CD14-positive monocyte (primary cell): ENCODE results near the gene RRP12. TPM values are rescaled to one million over a fixed set of nuclear protein-coding genes. Genes with fewer than 3 reads are reported as not detected.

Source experiments
- DNase-seq, 3 donors: peaks; one replicate each; pipeline ENCODE4 v3.0.0-alpha.2; 2011 to 2022
- H2AFZ ChIP-seq: 2 replicates; pipeline ENCODE4 v1.6.0; 2012; ENCODE audit warnings: mild to moderate bottlenecking, low read depth, low read length, inconsistent platforms; ENCODE audit not compliant: insufficient read depth, poor library complexity, severe bottlenecking
- H3K27ac ChIP-seq, 2 donors: 1 replicate in 1 of 2; 2 replicates in 1 of 2; pipeline ENCODE4 v1.5.1; 2012 to 2013; ENCODE audit warnings: low read length in 2 of 2, control low read depth in 1 of 2, inconsistent platforms in 1 of 2, low read depth in 1 of 2, mild to moderate bottlenecking in 1 of 2
- H3K27me3 ChIP-seq, 2 donors: one replicate each; pipeline versions ENCODE4 v1.6.0 to v1.6.1; 2011 to 2013; ENCODE audit warnings: low read length in 2 of 2; ENCODE audit not compliant: control insufficient read depth in 2 of 2, insufficient read depth in 2 of 2
- H3K36me3 ChIP-seq, 2 donors: replicated peaks in 1 of 2; 1 replicate in 1 of 2; 2 replicates in 1 of 2; pipeline versions ENCODE4 v1.5.1 to v1.6.1; 2012 to 2013; ENCODE audit warnings: low read length in 2 of 2, control low read depth in 1 of 2, inconsistent platforms in 1 of 2, mild to moderate bottlenecking in 1 of 2; ENCODE audit not compliant: insufficient read depth in 2 of 2, control insufficient read depth in 1 of 2
- H3K4me1 ChIP-seq, 2 donors: 1 replicate in 1 of 2; 2 replicates in 1 of 2; pipeline versions ENCODE4 v1.5.1 to v1.6.1; 2012 to 2013; ENCODE audit warnings: low read length in 2 of 2, control low read depth in 1 of 2, inconsistent platforms in 1 of 2, mild to moderate bottlenecking in 1 of 2, moderate library complexity in 1 of 2; ENCODE audit not compliant: insufficient read depth in 2 of 2, control insufficient read depth in 1 of 2
- H3K4me2 ChIP-seq: replicated peaks from 2 replicates; pipeline ENCODE3; 2012; ENCODE audit warnings: low read length, moderate library complexity, mild to moderate bottlenecking; ENCODE audit not compliant: poor library complexity, severe bottlenecking; ENCODE audit errors: extremely low read depth
- H3K4me3 ChIP-seq, 3 experiments: fragments of 200-600 bp in 1 of 3; sonication (generic) in 1 of 3; replicated peaks in 1 of 3; 1 replicate in 2 of 3; 2 replicates in 1 of 3; pipeline ENCODE4 v1.5.1; 2011 to 2013; ENCODE audit warnings: low read length in 3 of 3, mild to moderate bottlenecking in 3 of 3, control low read depth in 2 of 3, low read depth in 2 of 3, inconsistent platforms in 1 of 3, moderate library complexity in 1 of 3
- H3K79me2 ChIP-seq: 2 replicates; pipeline ENCODE4 v1.6.0; 2012; ENCODE audit warnings: mild to moderate bottlenecking, control low read depth, inconsistent platforms, low read length, moderate library complexity; ENCODE audit not compliant: insufficient read depth
- H3K9ac ChIP-seq: 2 replicates; pipeline ENCODE4 v1.6.0; 2017; ENCODE audit warnings: low read length, mild to moderate bottlenecking; ENCODE audit not compliant: insufficient read depth, poor library complexity, severe bottlenecking
- H3K9me3 ChIP-seq, 2 donors: replicated peaks in 1 of 2; 1 replicate in 1 of 2; 2 replicates in 1 of 2; pipeline versions ENCODE4 v1.5.1 to v1.6.1; 2012 to 2013; ENCODE audit warnings: low read length in 2 of 2, control low read depth in 1 of 2; ENCODE audit not compliant: control insufficient read depth in 1 of 2, insufficient read depth in 1 of 2
- H4K20me1 ChIP-seq: 2 replicates; pipeline ENCODE4 v1.6.0; 2012; ENCODE audit warnings: mild to moderate bottlenecking, low read length, control low read depth, moderate library complexity; ENCODE audit not compliant: insufficient read depth
- H3K27ac Mint-ChIP-seq, 7 donors: one replicate each; pipeline ENCODE4 v1.8.0; 2020; ENCODE audit warnings: mild to moderate bottlenecking in 7 of 7, mixed read lengths in 7 of 7, moderate library complexity in 6 of 7, inconsistent platforms in 2 of 7
- H3K27me3 Mint-ChIP-seq, 3 donors: one replicate each; pipeline ENCODE4 v1.8.0; 2021 to 2022; ENCODE audit warnings: low read depth in 3 of 3, mild to moderate bottlenecking in 3 of 3, mixed read lengths in 3 of 3, moderate library complexity in 3 of 3, inconsistent platforms in 1 of 3
- H3K36me3 Mint-ChIP-seq, 2 donors: one replicate each; pipeline ENCODE4 v1.8.0; 2020; ENCODE audit warnings: mixed read lengths in 2 of 2, inconsistent platforms in 1 of 2, mild to moderate bottlenecking in 1 of 2
- H3K4me1 Mint-ChIP-seq: one replicate; pipeline ENCODE4 v1.8.0; 2020; ENCODE audit warnings: mild to moderate bottlenecking, mixed read lengths
- H3K4me3 Mint-ChIP-seq, 2 donors: one replicate each; pipeline ENCODE4 v1.8.0; 2020; ENCODE audit warnings: mild to moderate bottlenecking in 2 of 2, mixed read lengths in 2 of 2, moderate library complexity in 1 of 2
- H3K9me3 Mint-ChIP-seq, 7 donors: one replicate each; pipeline ENCODE4 v1.8.0; 2020 to 2022; ENCODE audit warnings: mixed read lengths in 7 of 7, mild to moderate bottlenecking in 6 of 7, moderate library complexity in 6 of 7, inconsistent platforms in 2 of 7
- WGBS: methylation state at CpG from one replicate; pipeline ENCODE4 v1.1.5; 2013; ENCODE audit warnings: missing lambda C conversion rate; ENCODE audit not compliant: insufficient coverage; 5-methylcytosine and 5-hydroxymethylcytosine counted together
- intact Hi-C, 2 donors: fragments of 100-400 bp; cut with micrococcal nuclease; formaldehyde crosslinking; loops; one replicate each; pipeline versions ENCODE4 v1.15.0 to v1.15.1; 2023
- polyA plus RNA-seq, 3 donors: library from polyadenylated mRNA; depleted of rRNA in 1 of 3; unstranded in 2 of 3; stranded (reverse) in 1 of 3; fragments of 300-500 nt in 2 of 3; fragments of >200 nt in 1 of 3; fragmentation: Illumina TruSeq in 2 of 3; gene quantifications; 1 replicate in 2 of 3; 2 replicates in 1 of 3; pipeline ENCODE4 v1.2.3, GENCODE V29; 2012 to 2021
- TF ChIP-seq, protein P1 (sequence below): fragments of 200-600 bp; IDR thresholded peaks from one replicate; pipeline ENCODE4 v1.8.0; 2022; ENCODE audit warnings: antibody characterized with exemption, mild to moderate bottlenecking

RRP12 gene
- polyA plus RNA-seq, 3 donors: 31.0 to 98.7 (median 44.3) TPM

DNA sequence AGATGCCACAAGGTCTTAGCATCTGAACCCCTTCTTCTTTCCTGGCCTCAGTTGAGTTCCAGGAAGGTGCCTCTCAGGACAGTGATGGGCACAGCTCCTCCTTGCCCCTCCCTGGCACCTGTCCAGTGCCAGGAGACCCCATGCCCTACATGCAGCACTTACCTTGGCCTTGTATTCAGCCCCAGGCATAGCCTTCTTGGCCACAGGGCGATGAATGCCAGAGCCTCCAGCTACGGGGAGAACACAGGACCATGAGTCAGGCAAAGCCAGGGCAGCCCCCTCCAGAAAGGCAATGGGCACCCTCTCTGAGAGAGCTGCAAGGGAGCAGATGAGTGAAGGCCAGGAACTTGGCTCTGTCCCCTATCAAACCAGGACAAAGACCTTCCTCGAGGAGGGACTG is 42.4 kb downstream of the RRP12 start:
- no peak for DNase-seq
- Histone ChIP-seq H3K27ac (peak overlapping the region in 1 of 2 donors; percentile 65), H4K20me1 (no peaks in the 10 kb centered on the region), H3K9me3 (no peaks in the 10 kb centered on the region), H3K4me3 (peak overlapping the region in 1 of 3 experiments; percentile 16), H2AFZ (no peak overlapping the region), H3K9ac (no peak overlapping the region), H3K79me2 (peaks cover 33% of the 10 kb centered on the region), H3K27me3 (no peaks in the 10 kb centered on the region), H3K36me3 (peaks cover 37 to 72% of the 10 kb centered on the region in 2 donors), H3K4me2 (no peak overlapping the region), H3K4me1 (peaks cover 99% of the 10 kb centered on the region in 2 donors)
- intact Hi-C loops: no loop called here
- Mint-ChIP-seq H3K27me3 (peaks cover 0 to 3% (median 1%) of the 10 kb centered on the region in 3 donors), H3K27ac (peak overlapping the region; percentile 2 to 98 (median 95)), H3K4me1 (peaks cover 99% of the 10 kb centered on the region), H3K36me3 (peaks cover 71 to 86% of the 10 kb centered on the region in 2 donors), H3K4me3 (peak overlapping the region; percentile 9 to 70), H3K9me3 (no peaks in the 10 kb centered on the region)
- 100% methylated on average over 1 of the region's 3 CpGs for WGBS
- TF ChIP-seq, protein P1, sequence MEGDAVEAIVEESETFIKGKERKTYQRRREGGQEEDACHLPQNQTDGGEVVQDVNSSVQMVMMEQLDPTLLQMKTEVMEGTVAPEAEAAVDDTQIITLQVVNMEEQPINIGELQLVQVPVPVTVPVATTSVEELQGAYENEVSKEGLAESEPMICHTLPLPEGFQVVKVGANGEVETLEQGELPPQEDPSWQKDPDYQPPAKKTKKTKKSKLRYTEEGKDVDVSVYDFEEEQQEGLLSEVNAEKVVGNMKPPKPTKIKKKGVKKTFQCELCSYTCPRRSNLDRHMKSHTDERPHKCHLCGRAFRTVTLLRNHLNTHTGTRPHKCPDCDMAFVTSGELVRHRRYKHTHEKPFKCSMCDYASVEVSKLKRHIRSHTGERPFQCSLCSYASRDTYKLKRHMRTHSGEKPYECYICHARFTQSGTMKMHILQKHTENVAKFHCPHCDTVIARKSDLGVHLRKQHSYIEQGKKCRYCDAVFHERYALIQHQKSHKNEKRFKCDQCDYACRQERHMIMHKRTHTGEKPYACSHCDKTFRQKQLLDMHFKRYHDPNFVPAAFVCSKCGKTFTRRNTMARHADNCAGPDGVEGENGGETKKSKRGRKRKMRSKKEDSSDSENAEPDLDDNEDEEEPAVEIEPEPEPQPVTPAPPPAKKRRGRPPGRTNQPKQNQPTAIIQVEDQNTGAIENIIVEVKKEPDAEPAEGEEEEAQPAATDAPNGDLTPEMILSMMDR: no peak

DNA sequence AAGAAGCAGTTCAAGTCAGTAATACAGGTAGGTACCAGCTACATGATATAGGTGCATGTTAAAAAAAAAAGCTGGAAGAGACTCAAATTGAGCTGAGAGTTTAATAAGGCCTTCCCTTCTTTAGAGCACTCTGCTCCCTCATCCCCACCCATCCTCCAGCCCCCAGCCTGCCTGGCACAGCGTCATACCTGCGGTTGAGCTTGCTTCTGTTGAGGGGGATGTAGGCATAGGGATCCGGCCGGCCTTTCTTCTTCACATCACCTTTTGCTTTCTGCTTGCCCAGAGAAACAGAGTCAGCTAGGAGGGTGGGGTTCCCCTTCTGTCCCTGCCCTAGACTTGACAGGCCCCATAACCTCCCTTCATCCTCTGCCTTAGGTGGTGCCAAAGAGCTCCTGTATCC is 42.8 kb downstream of the RRP12 start:
- H3K9ac ChIP-seq: no peak overlapping the region
- H3K4me2 ChIP-seq: peak overlapping the region; percentile 13
- H2AFZ ChIP-seq: no peak overlapping the region
- no peaks in the 10 kb centered on the region for H3K9me3 Mint-ChIP-seq
- no peak for DNase-seq
- H3K36me3 Mint-ChIP-seq: peaks cover 69 to 82% of the 10 kb centered on the region in 2 donors
- peaks cover 0 to 3% (median 1%) of the 10 kb centered on the region in 3 donors for H3K27me3 Mint-ChIP-seq
- H3K4me1 ChIP-seq: peaks cover 99% of the 10 kb centered on the region in 2 donors
- intact Hi-C loops: no loop called here
- peaks cover 99% of the 10 kb centered on the region for H3K4me1 Mint-ChIP-seq
- H4K20me1 ChIP-seq: no peaks in the 10 kb centered on the region
- no peaks in the 10 kb centered on the region for H3K9me3 ChIP-seq
- peak overlapping the region; percentile 83 to 98 (median 95) for H3K27ac Mint-ChIP-seq
- H3K27ac ChIP-seq: peak overlapping the region in 1 of 2 donors; percentile 65
- TF ChIP-seq, protein P1: no peak
- no CpG with 5 or more reads among the region's 4 CpGs for WGBS
- H3K36me3 ChIP-seq: peaks cover 33 to 68% of the 10 kb centered on the region in 2 donors
- peaks cover 34% of the 10 kb centered on the region for H3K79me2 ChIP-seq
- no peaks in the 10 kb centered on the region for H3K27me3 ChIP-seq
- peak overlapping the region in 1 of 2 donors; percentile 9 for H3K4me3 Mint-ChIP-seq
- H3K4me3 ChIP-seq: peak overlapping the region in 1 of 3 experiments; percentile 16
